ENCODE measurements around the gene EDIL3. TPM values are rescaled to one million over a fixed set of nuclear protein-coding genes. Genes with fewer than 3 reads are reported as not detected.
"Not testable (repeated sequence)": the region's sequence is repeated elsewhere in the genome, so short reads cannot be mapped to it uniquely, and the experiment has no call there.

The EDIL3 gene
- polyA plus RNA-seq, 2 donors: 1.6 to 2.7 TPM

GRCh38 chr5:84181093-84181492 lies 203.6 kb downstream of the EDIL3 start:
- H3K9me3 ChIP-seq (ENCODE audit: control insufficient read depth in 2 of 2, insufficient read depth in 1 of 2, low read depth in 1 of 2, low read length in 1 of 2): no peaks in the 10 kb centered on the region
- H3K4me3 ChIP-seq (ENCODE audit: low read depth in 1 of 2, low read length in 2 of 2): no peak overlapping the region
- no peaks in the 10 kb centered on the region for H3K4me1 ChIP-seq (ENCODE audit: control insufficient read depth in 2 of 2, insufficient read depth in 2 of 2, low read length in 1 of 2)
- no peaks in the 10 kb centered on the region for H3K27me3 ChIP-seq (ENCODE audit: control insufficient read depth in 1 of 2, insufficient read depth in 2 of 2, low read length in 2 of 2)
- H3K36me3 ChIP-seq (ENCODE audit: control insufficient read depth in 2 of 2, insufficient read depth in 2 of 2, low read length in 1 of 2): no peaks in the 10 kb centered on the region
- WGBS, 2 donors: 68 to 72% methylated on average over 3 of the region's 3 CpGs
- H3K27ac ChIP-seq (ENCODE audit: low read depth in 2 of 2, low read length in 1 of 2): no peak overlapping the region

- H3K27me3 ChIP-seq (ENCODE audit: control insufficient read depth in 1 of 2, insufficient read depth in 2 of 2, low read length in 2 of 2): no peaks in the 10 kb centered on the region
- peaks cover 0 to 4% of the 10 kb centered on the region in 2 donors for H3K9me3 ChIP-seq (ENCODE audit: control insufficient read depth in 2 of 2, insufficient read depth in 1 of 2, low read depth in 1 of 2, low read length in 1 of 2)
- H3K36me3 ChIP-seq (ENCODE audit: control insufficient read depth in 2 of 2, insufficient read depth in 2 of 2, low read length in 1 of 2): no peaks in the 10 kb centered on the region
- H3K27ac ChIP-seq (ENCODE audit: low read depth in 2 of 2, low read length in 1 of 2): no peak overlapping the region
- no peak overlapping the region for H3K4me3 ChIP-seq (ENCODE audit: low read depth in 1 of 2, low read length in 2 of 2)
- no peaks in the 10 kb centered on the region for H3K4me1 ChIP-seq (ENCODE audit: control insufficient read depth in 2 of 2, insufficient read depth in 2 of 2, low read length in 1 of 2)
- 89 to 90% methylated on average over 2 of the region's 2 CpGs for WGBS, 2 donors
Observed at GRCh38 chr5:84168841-84169240, 215.8 kb downstream of the EDIL3 start.

- WGBS, 2 donors: 59 to 71% methylated on average over 1 of the region's 1 CpG
- Histone ChIP-seq H3K27ac (ENCODE audit: low read depth in 2 of 2, low read length in 1 of 2) (no peak overlapping the region), H3K36me3 (ENCODE audit: control insufficient read depth in 2 of 2, insufficient read depth in 2 of 2, low read length in 1 of 2) (no peaks in the 10 kb centered on the region), H3K9me3 (ENCODE audit: control insufficient read depth in 2 of 2, insufficient read depth in 1 of 2, low read depth in 1 of 2, low read length in 1 of 2) (no peaks in the 10 kb centered on the region), H3K4me1 (ENCODE audit: control insufficient read depth in 2 of 2, insufficient read depth in 2 of 2, low read length in 1 of 2) (no peaks in the 10 kb centered on the region), H3K4me3 (ENCODE audit: low read depth in 1 of 2, low read length in 2 of 2) (no peak overlapping the region), H3K27me3 (ENCODE audit: control insufficient read depth in 1 of 2, insufficient read depth in 2 of 2, low read length in 2 of 2) (no peaks in the 10 kb centered on the region)
Observed at GRCh38 chr5:84163671-84164070, 221.0 kb downstream of the EDIL3 start.

GRCh38 chr5:84162695-84163094 lies 222.0 kb downstream of the EDIL3 start:
- Histone ChIP-seq H3K27me3 (ENCODE audit: control insufficient read depth in 1 of 2, insufficient read depth in 2 of 2, low read length in 2 of 2) (no peaks in the 10 kb centered on the region), H3K9me3 (ENCODE audit: control insufficient read depth in 2 of 2, insufficient read depth in 1 of 2, low read depth in 1 of 2, low read length in 1 of 2) (no peaks in the 10 kb centered on the region), H3K27ac (ENCODE audit: low read depth in 2 of 2, low read length in 1 of 2) (no peak overlapping the region), H3K36me3 (ENCODE audit: control insufficient read depth in 2 of 2, insufficient read depth in 2 of 2, low read length in 1 of 2) (no peaks in the 10 kb centered on the region), H3K4me3 (ENCODE audit: low read depth in 1 of 2, low read length in 2 of 2) (no peak overlapping the region), H3K4me1 (ENCODE audit: control insufficient read depth in 2 of 2, insufficient read depth in 2 of 2, low read length in 1 of 2) (no peaks in the 10 kb centered on the region)
- WGBS, 2 donors: 26 to 44% methylated on average over 1 of the region's 1 CpG

GRCh38 chr5:84160650-84161049 lies 224.0 kb downstream of the EDIL3 start:
- H3K9me3 ChIP-seq (ENCODE audit: control insufficient read depth in 2 of 2, insufficient read depth in 1 of 2, low read depth in 1 of 2, low read length in 1 of 2); H3K27me3 ChIP-seq (ENCODE audit: control insufficient read depth in 1 of 2, insufficient read depth in 2 of 2, low read length in 2 of 2); H3K4me3 ChIP-seq (ENCODE audit: low read depth in 1 of 2, low read length in 2 of 2); H3K36me3 ChIP-seq (ENCODE audit: control insufficient read depth in 2 of 2, insufficient read depth in 2 of 2, low read length in 1 of 2); H3K27ac ChIP-seq (ENCODE audit: low read depth in 2 of 2, low read length in 1 of 2); H3K4me1 ChIP-seq (ENCODE audit: control insufficient read depth in 2 of 2, insufficient read depth in 2 of 2, low read length in 1 of 2): not testable (repeated sequence)

GRCh38 chr5:84149094-84149493 lies 235.6 kb downstream of the EDIL3 start:
- Histone ChIP-seq H3K4me1 (ENCODE audit: control insufficient read depth in 2 of 2, insufficient read depth in 2 of 2, low read length in 1 of 2) (no peaks in the 10 kb centered on the region), H3K4me3 (ENCODE audit: low read depth in 1 of 2, low read length in 2 of 2) (no peak overlapping the region), H3K27me3 (ENCODE audit: control insufficient read depth in 1 of 2, insufficient read depth in 2 of 2, low read length in 2 of 2) (no peaks in the 10 kb centered on the region), H3K27ac (ENCODE audit: low read depth in 2 of 2, low read length in 1 of 2) (no peak overlapping the region), H3K36me3 (ENCODE audit: control insufficient read depth in 2 of 2, insufficient read depth in 2 of 2, low read length in 1 of 2) (no peaks in the 10 kb centered on the region), H3K9me3 (ENCODE audit: control insufficient read depth in 2 of 2, insufficient read depth in 1 of 2, low read depth in 1 of 2, low read length in 1 of 2) (no peaks in the 10 kb centered on the region)
- 92 to 93% methylated on average over 3 of the region's 3 CpGs for WGBS, 2 donors

- Histone ChIP-seq H3K27me3 (ENCODE audit: control insufficient read depth in 1 of 2, insufficient read depth in 2 of 2, low read length in 2 of 2) (no peaks in the 10 kb centered on the region), H3K4me1 (ENCODE audit: control insufficient read depth in 2 of 2, insufficient read depth in 2 of 2, low read length in 1 of 2) (no peaks in the 10 kb centered on the region), H3K4me3 (ENCODE audit: low read depth in 1 of 2, low read length in 2 of 2) (no peak overlapping the region), H3K27ac (ENCODE audit: low read depth in 2 of 2, low read length in 1 of 2) (no peak overlapping the region), H3K36me3 (ENCODE audit: control insufficient read depth in 2 of 2, insufficient read depth in 2 of 2, low read length in 1 of 2) (no peaks in the 10 kb centered on the region), H3K9me3 (ENCODE audit: control insufficient read depth in 2 of 2, insufficient read depth in 1 of 2, low read depth in 1 of 2, low read length in 1 of 2) (no peaks in the 10 kb centered on the region)
- WGBS, 2 donors: 68 to 74% methylated on average over 2 of the region's 2 CpGs
Observed at GRCh38 chr5:84148651-84149050, 236.0 kb downstream of the EDIL3 start.

GRCh38 chr5:84137541-84137940 lies 247.1 kb downstream of the EDIL3 start:
- WGBS, 2 donors: 84 to 86% methylated on average over 5 of the region's 5 CpGs
- Histone ChIP-seq H3K4me3 (ENCODE audit: low read depth in 1 of 2, low read length in 2 of 2) (no peak overlapping the region), H3K27me3 (ENCODE audit: control insufficient read depth in 1 of 2, insufficient read depth in 2 of 2, low read length in 2 of 2) (no peaks in the 10 kb centered on the region), H3K4me1 (ENCODE audit: control insufficient read depth in 2 of 2, insufficient read depth in 2 of 2, low read length in 1 of 2) (no peaks in the 10 kb centered on the region), H3K36me3 (ENCODE audit: control insufficient read depth in 2 of 2, insufficient read depth in 2 of 2, low read length in 1 of 2) (no peaks in the 10 kb centered on the region), H3K27ac (ENCODE audit: low read depth in 2 of 2, low read length in 1 of 2) (no peak overlapping the region), H3K9me3 (ENCODE audit: control insufficient read depth in 2 of 2, insufficient read depth in 1 of 2, low read depth in 1 of 2, low read length in 1 of 2) (no peaks in the 10 kb centered on the region)

GRCh38 chr5:84131372-84131771 lies 253.3 kb downstream of the EDIL3 start:
- no peaks in the 10 kb centered on the region for H3K4me1 ChIP-seq (ENCODE audit: control insufficient read depth in 2 of 2, insufficient read depth in 2 of 2, low read length in 1 of 2)
- no peaks in the 10 kb centered on the region for H3K27me3 ChIP-seq (ENCODE audit: control insufficient read depth in 1 of 2, insufficient read depth in 2 of 2, low read length in 2 of 2)
- H3K4me3 ChIP-seq (ENCODE audit: low read depth in 1 of 2, low read length in 2 of 2): no peak overlapping the region
- H3K9me3 ChIP-seq (ENCODE audit: control insufficient read depth in 2 of 2, insufficient read depth in 1 of 2, low read depth in 1 of 2, low read length in 1 of 2): no peaks in the 10 kb centered on the region
- H3K36me3 ChIP-seq (ENCODE audit: control insufficient read depth in 2 of 2, insufficient read depth in 2 of 2, low read length in 1 of 2): no peaks in the 10 kb centered on the region
- no peak overlapping the region for H3K27ac ChIP-seq (ENCODE audit: low read depth in 2 of 2, low read length in 1 of 2)

GRCh38 chr5:84130006-84130580 lies 254.6 kb downstream of the EDIL3 start:
- Histone ChIP-seq H3K27me3 (ENCODE audit: control insufficient read depth in 1 of 2, insufficient read depth in 2 of 2, low read length in 2 of 2) (no peaks in the 10 kb centered on the region), H3K4me3 (ENCODE audit: low read depth in 1 of 2, low read length in 2 of 2) (no peak overlapping the region), H3K9me3 (ENCODE audit: control insufficient read depth in 2 of 2, insufficient read depth in 1 of 2, low read depth in 1 of 2, low read length in 1 of 2) (no peaks in the 10 kb centered on the region), H3K4me1 (ENCODE audit: control insufficient read depth in 2 of 2, insufficient read depth in 2 of 2, low read length in 1 of 2) (no peaks in the 10 kb centered on the region), H3K27ac (ENCODE audit: low read depth in 2 of 2, low read length in 1 of 2) (no peak overlapping the region), H3K36me3 (ENCODE audit: control insufficient read depth in 2 of 2, insufficient read depth in 2 of 2, low read length in 1 of 2) (no peaks in the 10 kb centered on the region)
- WGBS, 2 donors: 74 to 77% methylated on average over 3 of the region's 3 CpGs
